Osteoblast (primary cell): ENCODE measurements around the gene FGF12. TPM values are rescaled to one million over a fixed set of nuclear protein-coding genes. Genes with fewer than 3 reads are reported as not detected.
"Not testable (repeated sequence)": the region's sequence is repeated elsewhere in the genome, so short reads cannot be mapped to it uniquely, and the experiment has no call there.

Experiments
- DNase-seq: peaks from one replicate; pipeline ENCODE4 v3.0.0; 2011; ENCODE audit warnings: low spot score, mixed read lengths; ENCODE audit not compliant: insufficient read length; ENCODE audit errors: missing footprints
- H2AFZ ChIP-seq: 2 replicates; pipeline ENCODE4 v1.6.0; 2011; ENCODE audit warnings: mild to moderate bottlenecking, low read length
- H3K27ac ChIP-seq: 2 replicates; pipeline ENCODE4 v1.5.1; 2011; ENCODE audit warnings: mild to moderate bottlenecking, low read depth, low read length, moderate library complexity
- H3K27me3 ChIP-seq: 2 replicates; pipeline ENCODE4 v1.6.0; 2012; ENCODE audit warnings: mild to moderate bottlenecking, control low read depth, inconsistent platforms, low read length, moderate library complexity; ENCODE audit not compliant: insufficient read depth
- H3K36me3 ChIP-seq: 2 replicates; pipeline ENCODE4 v1.5.1; 2011; ENCODE audit warnings: mild to moderate bottlenecking, low read length, control low read depth, moderate library complexity; ENCODE audit not compliant: insufficient read depth
- H3K4me1 ChIP-seq: 2 replicates; pipeline ENCODE4 v1.5.1; 2011; ENCODE audit warnings: mild to moderate bottlenecking, low read length, control low read depth, moderate library complexity; ENCODE audit not compliant: insufficient read depth
- H3K4me2 ChIP-seq: 2 replicates; pipeline ENCODE4 v1.6.0; 2011; ENCODE audit warnings: mild to moderate bottlenecking, low read length; ENCODE audit not compliant: insufficient read depth
- H3K4me3 ChIP-seq: fragments of 200-600 bp; sonication (generic); 3 replicates; pipeline ENCODE4 v1.5.1; 2012; ENCODE audit warnings: mild to moderate bottlenecking, low read length, inconsistent platforms; ENCODE audit not compliant: insufficient read depth
- H3K79me2 ChIP-seq: 2 replicates; pipeline ENCODE4 v1.6.0; 2012; ENCODE audit warnings: mild to moderate bottlenecking, low read length, control low read depth, inconsistent platforms; ENCODE audit not compliant: insufficient read depth
- H3K9me3 ChIP-seq: 2 replicates; pipeline ENCODE4 v1.5.1; 2011; ENCODE audit warnings: low read depth, low read length, control low read depth
- H4K20me1 ChIP-seq: 2 replicates; pipeline ENCODE4 v1.6.0; 2012; ENCODE audit warnings: mild to moderate bottlenecking, low read length, control low read depth; ENCODE audit not compliant: insufficient read depth
- total RNA-seq: library from RNA; depleted of rRNA; stranded (reverse); fragments of >200 nt; gene quantifications from 2 replicates; pipeline ENCODE4 v1.2.3, GENCODE V29; 2012
- TF ChIP-seq, protein P1 (sequence below): IDR thresholded peaks from 2 replicates; pipeline ENCODE4 v1.5.1; 2011; ENCODE audit warnings: mild to moderate bottlenecking, low read depth, low read length, moderate library complexity; ENCODE audit errors: extremely low read depth

FGF12 gene
- total RNA-seq, 1 donor, result not detected

DNA sequence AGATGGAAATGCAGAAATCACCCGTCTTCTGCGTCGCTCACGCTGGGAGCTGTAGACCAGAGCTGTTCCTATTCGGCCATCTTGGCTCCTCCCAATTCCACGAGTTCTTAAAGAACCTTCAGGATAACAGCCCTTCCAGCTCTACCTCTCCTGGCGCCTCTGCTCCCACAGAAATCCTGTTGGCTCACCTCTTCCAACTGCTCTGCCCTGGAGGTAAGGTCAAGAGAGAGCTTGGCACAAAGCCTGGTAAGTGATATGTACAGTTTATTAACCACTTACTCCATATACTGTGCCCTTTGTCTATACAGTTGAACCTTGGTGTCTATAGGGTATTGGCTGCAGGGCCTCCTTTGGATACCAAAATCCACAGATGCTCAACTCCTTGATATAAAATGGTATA lies 17.8 kb upstream of the FGF12 start:
- DNase-seq, result no peak
- TF ChIP-seq, protein P1, sequence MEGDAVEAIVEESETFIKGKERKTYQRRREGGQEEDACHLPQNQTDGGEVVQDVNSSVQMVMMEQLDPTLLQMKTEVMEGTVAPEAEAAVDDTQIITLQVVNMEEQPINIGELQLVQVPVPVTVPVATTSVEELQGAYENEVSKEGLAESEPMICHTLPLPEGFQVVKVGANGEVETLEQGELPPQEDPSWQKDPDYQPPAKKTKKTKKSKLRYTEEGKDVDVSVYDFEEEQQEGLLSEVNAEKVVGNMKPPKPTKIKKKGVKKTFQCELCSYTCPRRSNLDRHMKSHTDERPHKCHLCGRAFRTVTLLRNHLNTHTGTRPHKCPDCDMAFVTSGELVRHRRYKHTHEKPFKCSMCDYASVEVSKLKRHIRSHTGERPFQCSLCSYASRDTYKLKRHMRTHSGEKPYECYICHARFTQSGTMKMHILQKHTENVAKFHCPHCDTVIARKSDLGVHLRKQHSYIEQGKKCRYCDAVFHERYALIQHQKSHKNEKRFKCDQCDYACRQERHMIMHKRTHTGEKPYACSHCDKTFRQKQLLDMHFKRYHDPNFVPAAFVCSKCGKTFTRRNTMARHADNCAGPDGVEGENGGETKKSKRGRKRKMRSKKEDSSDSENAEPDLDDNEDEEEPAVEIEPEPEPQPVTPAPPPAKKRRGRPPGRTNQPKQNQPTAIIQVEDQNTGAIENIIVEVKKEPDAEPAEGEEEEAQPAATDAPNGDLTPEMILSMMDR, result no peak
- no peaks in the 10 kb centered on the region for H3K36me3 ChIP-seq
- H2AFZ ChIP-seq, result no peak overlapping the region
- no peaks in the 10 kb centered on the region for H3K9me3 ChIP-seq
- H3K27ac ChIP-seq, result no peak overlapping the region
- H4K20me1 ChIP-seq, result no peaks in the 10 kb centered on the region
- no peak overlapping the region for H3K4me3 ChIP-seq
- no peaks in the 10 kb centered on the region for H3K79me2 ChIP-seq
- no peaks in the 10 kb centered on the region for H3K27me3 ChIP-seq
- no peak overlapping the region for H3K4me2 ChIP-seq
- no peaks in the 10 kb centered on the region for H3K4me1 ChIP-seq

DNA sequence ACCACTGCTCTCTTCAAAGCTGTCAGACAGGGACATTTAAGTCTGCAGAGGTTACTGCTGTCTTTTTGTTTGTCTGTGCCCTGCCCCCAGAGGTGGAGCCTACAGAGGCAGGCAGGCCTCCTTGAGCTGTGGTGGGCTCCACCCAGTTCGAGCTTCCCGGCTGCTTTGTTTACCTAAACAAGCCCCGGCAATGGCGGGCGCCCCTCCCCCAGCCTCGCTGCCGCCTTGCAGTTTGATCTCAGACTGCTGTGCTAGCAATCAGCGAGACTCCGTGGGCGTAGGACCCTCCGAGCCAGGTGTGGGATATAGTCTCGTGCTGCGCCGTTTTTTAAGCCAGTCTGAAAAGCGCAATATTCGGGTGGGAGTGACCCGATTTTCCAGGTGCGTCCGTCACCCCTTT lies 17.3 kb upstream of the FGF12 start:
- DNase-seq, H4K20me1 ChIP-seq, H3K27ac ChIP-seq, H3K9me3 ChIP-seq, H2AFZ ChIP-seq, H3K27me3 ChIP-seq, H3K4me1 ChIP-seq, H3K4me2 ChIP-seq, H3K36me3 ChIP-seq, H3K4me3 ChIP-seq, H3K79me2 ChIP-seq: not testable (repeated sequence)

DNA sequence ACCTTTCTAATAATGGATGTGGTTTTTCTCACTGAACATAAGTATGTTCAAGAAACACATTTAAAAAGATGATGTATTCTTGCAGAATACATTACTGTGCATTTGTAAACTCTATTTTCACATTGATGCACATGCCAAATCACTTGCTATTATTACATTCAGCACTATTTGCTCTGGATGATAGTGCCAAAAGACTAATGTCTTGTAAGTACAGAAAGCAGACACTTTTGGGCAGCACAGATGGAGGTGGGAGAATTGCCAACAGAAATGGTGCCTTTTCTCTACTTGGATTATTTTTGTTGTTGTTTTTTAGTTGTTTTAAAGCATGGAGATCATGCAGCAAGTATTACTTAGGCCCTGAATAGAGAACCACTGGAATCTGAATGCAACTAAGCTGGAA lies 10.2 kb upstream of the FGF12 start:
- H3K4me1 ChIP-seq, result no peaks in the 10 kb centered on the region
- no peak overlapping the region for H3K4me2 ChIP-seq
- no peaks in the 10 kb centered on the region for H3K9me3 ChIP-seq
- no peaks in the 10 kb centered on the region for H3K36me3 ChIP-seq
- H3K27ac ChIP-seq, result no peak overlapping the region
- no peaks in the 10 kb centered on the region for H3K79me2 ChIP-seq
- H3K4me3 ChIP-seq, result no peak overlapping the region
- H3K27me3 ChIP-seq, result no peaks in the 10 kb centered on the region
- no peak overlapping the region for H2AFZ ChIP-seq
- TF ChIP-seq, protein P1, result no peak
- DNase-seq, result no peak
- H4K20me1 ChIP-seq, result no peaks in the 10 kb centered on the region

DNA sequence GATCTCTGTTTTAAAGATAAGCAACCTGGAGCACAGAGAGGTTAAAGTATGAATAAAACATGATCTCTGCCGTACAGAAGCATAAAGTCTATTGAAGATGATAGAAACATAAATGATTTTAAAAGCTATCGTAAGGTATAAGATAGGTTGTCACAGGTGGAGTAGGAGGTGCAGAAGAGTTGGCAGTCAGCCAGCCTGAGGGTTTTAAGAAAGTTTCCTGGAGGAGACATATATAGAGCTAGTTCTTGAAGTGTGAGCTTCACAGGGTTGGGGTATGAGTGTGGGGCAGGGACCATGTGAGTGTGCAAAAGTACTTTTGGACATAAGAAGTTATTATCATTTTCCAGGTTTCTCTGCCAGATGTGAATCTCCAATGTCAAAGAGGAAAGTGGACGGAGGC lies 3.9 kb upstream of the FGF12 start:
- Histone ChIP-seq H3K9me3 (no peaks in the 10 kb centered on the region), H4K20me1 (no peaks in the 10 kb centered on the region), H3K27ac (no peak overlapping the region), H3K36me3 (no peaks in the 10 kb centered on the region), H3K4me1 (no peaks in the 10 kb centered on the region), H3K79me2 (no peaks in the 10 kb centered on the region), H3K27me3 (no peaks in the 10 kb centered on the region), H3K4me2 (no peak overlapping the region), H2AFZ (no peak overlapping the region), H3K4me3 (no peak overlapping the region)
- TF ChIP-seq, protein P1, result no peak
- DNase-seq, result no peak

DNA sequence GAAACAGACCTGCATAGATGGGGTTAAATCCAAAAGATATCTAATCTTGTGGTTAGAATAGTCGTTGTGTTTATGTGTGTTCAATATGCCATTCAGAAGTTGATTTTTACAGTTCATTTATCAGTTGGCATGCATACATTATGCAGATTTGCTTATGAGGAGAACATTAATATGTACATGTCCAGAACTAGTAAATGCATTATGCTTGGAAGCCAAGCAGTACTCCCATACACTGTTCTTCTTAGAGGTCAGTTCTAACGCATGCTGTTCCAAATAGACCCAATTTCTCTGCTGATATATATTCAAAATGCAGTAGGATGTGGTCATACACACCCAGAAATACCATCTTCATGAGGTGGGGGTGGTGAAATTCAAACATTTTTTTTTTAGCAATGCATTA lies 956 bp downstream of the FGF12 start:
- H3K9me3 ChIP-seq, result no peaks in the 10 kb centered on the region
- H3K27me3 ChIP-seq, result no peaks in the 10 kb centered on the region
- no peaks in the 10 kb centered on the region for H3K79me2 ChIP-seq
- H2AFZ ChIP-seq, result no peak overlapping the region
- DNase-seq, result no peak
- no peak overlapping the region for H3K27ac ChIP-seq
- H3K4me1 ChIP-seq, result no peaks in the 10 kb centered on the region
- H3K4me2 ChIP-seq, result no peak overlapping the region
- TF ChIP-seq, protein P1, result no peak
- no peaks in the 10 kb centered on the region for H4K20me1 ChIP-seq
- H3K36me3 ChIP-seq, result no peaks in the 10 kb centered on the region
- no peak overlapping the region for H3K4me3 ChIP-seq
